Measurements from ENCODE around the gene ATP6V1D. TPM values are rescaled to one million over a fixed set of nuclear protein-coding genes. Genes with fewer than 3 reads are reported as not detected.

Gene ATP6V1D
- total and polyA plus RNA-seq, 9 of the 15 experiments (the other 6 are each of a cell fraction or from before 2014, with no cell fraction given): 35.5 to 91.0 (median 50.0) TPM

DNA sequence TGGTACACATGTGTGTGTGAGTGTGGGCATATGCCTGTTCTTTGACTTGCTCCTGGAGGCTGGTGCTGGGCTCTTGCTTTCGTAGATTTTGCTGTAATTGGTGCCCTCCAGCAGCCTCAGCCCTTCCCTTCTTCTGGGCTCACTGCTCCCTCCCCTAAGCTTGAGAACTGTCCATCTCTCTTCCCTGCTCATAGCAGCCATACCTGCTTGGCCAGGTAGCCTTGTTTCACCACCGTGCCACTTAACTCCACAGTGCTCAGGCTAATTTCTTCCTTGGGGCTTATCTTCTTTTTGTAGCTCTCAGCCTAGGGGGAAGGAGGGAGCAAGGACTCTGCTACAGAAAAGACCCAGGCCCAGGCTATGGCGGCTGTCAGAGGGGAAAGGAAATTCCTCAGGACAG lies 32.5 kb upstream of the ATP6V1D start:
- 58% methylated on average over 2 of the region's 3 CpGs for WGBS (ENCODE audit: insufficient coverage, low coverage, missing lambda C conversion rate)
- H3K79me2 ChIP-seq (ENCODE audit: control insufficient read depth, insufficient read depth, low read length): no peaks in the 10 kb centered on the region
- no peak overlapping the region for H3K27ac ChIP-seq (ENCODE audit: extremely low read depth, low read depth, low read length)
- FAIRE-seq (no peak), DNase-seq (ENCODE audit: extremely low read depth in 1 of 4, low spot score in 3 of 4) (no peak), ATAC-seq (no peak)
- no TSS peak for BruUV-seq (replicated peaks)
- peak overlapping the region; percentile 64 for H2AFZ ChIP-seq (ENCODE audit: low read depth, low read length)
- H3K4me1 ChIP-seq (replicated peaks in 1 of 2; ENCODE audit: control insufficient read depth in 2 of 2, insufficient read depth in 2 of 2, low read length in 2 of 2): peaks cover 21 to 22% of the 10 kb centered on the region in 2 experiments; a peak in 4 of 5 replicates
- H3K4me3 ChIP-seq: no peak overlapping the region
- H3K27me3 ChIP-seq (ENCODE audit: control insufficient read depth in 2 of 2, insufficient read depth in 2 of 2, low read length in 2 of 2): no peaks in the 10 kb centered on the region
- ChIA-PET POLR2A (interaction anchor here (0.5 to 1.8 kb wide), 3 partner anchors 25 to 192 kb away, joined by 3 to 4 read pairs (median 4); partner anchors contain the start of gene ATP6V1D), CTCF (ENCODE audit: low intra/inter-chr PET ratio) (no interaction called here)
- H3K36me3 ChIP-seq (ENCODE audit: control insufficient read depth, insufficient read depth, low read length): peaks cover 1% of the 10 kb centered on the region; the same call in 1 of the 3 replicates
- intact Hi-C loops (cut with micrococcal nuclease) (no loop called here), in situ Hi-C loops (cut with MboI) (no loop called here)
- H3K9me1 ChIP-seq (ENCODE audit: control insufficient read depth, insufficient read depth, low read length): no peaks in the 10 kb centered on the region
- no peaks in the 10 kb centered on the region for H3K9me3 ChIP-seq (replicated peaks; ENCODE audit: control insufficient read depth, insufficient read depth, low read depth, low read length)
- no peak overlapping the region for H3K4me2 ChIP-seq (ENCODE audit: insufficient read depth, low read length)
- TF ChIP-seq ZNF175 (CRISPR knock-in tag; IDR thresholded peaks at IDR 0.05; ENCODE audit: low read depth): no peak
- no peak for TF ChIP-seq MTF1 (CRISPR knock-in tag; IDR thresholded peaks at IDR 0.05; ENCODE audit: borderline replicate concordance)
- TF ChIP-seq HMG20A (CRISPR knock-in tag; conservative IDR thresholded peaks at IDR 0.05): no peak
- no peak for TF ChIP-seq ZBTB12 (CRISPR knock-in tag; IDR thresholded peaks at IDR 0.05)
- no peak for TF ChIP-seq CCAR2 (IDR thresholded peaks at IDR 0.05; ENCODE audit: low read depth, low read length)
- TF ChIP-seq RBM17 (IDR thresholded peaks at IDR 0.05; ENCODE audit: borderline replicate concordance, low read depth, low read length): no peak
- TF ChIP-seq SAP30 (IDR thresholded peaks at IDR 0.05; ENCODE audit: borderline replicate concordance, insufficient read depth, low read depth, low read length, poor library complexity, severe bottlenecking): no peak
- no peak for TF ChIP-seq E4F1 (CRISPR knock-in tag; IDR thresholded peaks at IDR 0.05; ENCODE audit: borderline replicate concordance)
- TF ChIP-seq ARID3B (CRISPR knock-in tag; IDR thresholded peaks at IDR 0.05; ENCODE audit: borderline replicate concordance): no peak
- no peak for TF ChIP-seq GATAD2A (IDR thresholded peaks at IDR 0.05)
- no peak for TF ChIP-seq ERF (CRISPR knock-in tag; IDR thresholded peaks at IDR 0.05)
- TF ChIP-seq TCFL5 (CRISPR knock-in tag; conservative IDR thresholded peaks at IDR 0.05): no peak
- no peak for TF ChIP-seq MCM3 (IDR thresholded peaks at IDR 0.05)
- no peak for TF ChIP-seq ZBTB1 (CRISPR knock-in tag; IDR thresholded peaks at IDR 0.05; ENCODE audit: borderline replicate concordance, low read depth)
- no peak for TF ChIP-seq PHB (CRISPR knock-in tag; IDR thresholded peaks at IDR 0.05)
- no peak overlapping the region for H3K9ac ChIP-seq (ENCODE audit: insufficient read depth in 1 of 2, low read depth in 2 of 2, low read length in 2 of 2)
- H4K20me1 ChIP-seq (replicated peaks; ENCODE audit: control insufficient read depth, insufficient read depth, low read length): no peaks in the 10 kb centered on the region

Data from K562 (cell line).